GM18951 (cell line): ENCODE measurements around the gene CYP4F11.
"Not testable (repeated sequence)": the region's sequence is repeated elsewhere in the genome, so short reads cannot be mapped to it uniquely, and the experiment has no call there.

Experiments used
- POLR2A ChIP-seq: IDR thresholded peaks from 4 replicates; pipeline ENCODE4 v1.6.1; 2011; ENCODE audit warnings: mild to moderate bottlenecking; ENCODE audit not compliant: insufficient read length, insufficient read depth; ENCODE audit errors: extremely low read depth
- in situ Hi-C: fragments of 300-500 bp; cut with MboI; formaldehyde crosslinking; loops from one replicate; pipeline ENCODE4 v1.12.0; 2022; ENCODE audit warnings: low sequenced_read_pairs, mixed read lengths, inconsistent platforms; ENCODE audit not compliant: unreplicated experiment

CYP4F11 gene

DNA sequence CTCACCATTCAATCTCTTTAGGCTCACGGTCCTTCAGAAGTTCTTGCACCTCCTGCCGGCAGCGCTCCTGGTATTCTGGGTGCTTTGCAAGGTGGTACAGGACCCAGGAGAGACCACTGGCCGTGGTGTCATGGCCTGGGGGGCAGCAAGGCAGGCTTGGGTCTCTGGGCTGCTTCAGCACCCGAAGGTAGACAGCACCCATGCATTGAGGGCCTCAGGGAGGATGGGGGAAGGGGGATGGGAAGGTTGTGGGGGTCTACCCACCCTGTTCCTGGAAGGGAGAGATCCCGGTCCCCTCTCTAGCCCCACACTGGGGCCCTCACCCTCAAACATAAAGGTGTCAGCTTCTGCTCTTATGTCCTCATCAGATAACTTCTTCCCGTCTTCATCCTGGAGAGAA lies 48.4 kb downstream of the CYP4F11 start:
- in situ Hi-C loops, result no loop called here
- TF ChIP-seq POLR2A, result no peak

GRCh38 chr19:15885167-15885566 lies 49.2 kb downstream of the CYP4F11 start:
- TF ChIP-seq POLR2A, result no peak
- in situ Hi-C loops, result no loop called here

DNA sequence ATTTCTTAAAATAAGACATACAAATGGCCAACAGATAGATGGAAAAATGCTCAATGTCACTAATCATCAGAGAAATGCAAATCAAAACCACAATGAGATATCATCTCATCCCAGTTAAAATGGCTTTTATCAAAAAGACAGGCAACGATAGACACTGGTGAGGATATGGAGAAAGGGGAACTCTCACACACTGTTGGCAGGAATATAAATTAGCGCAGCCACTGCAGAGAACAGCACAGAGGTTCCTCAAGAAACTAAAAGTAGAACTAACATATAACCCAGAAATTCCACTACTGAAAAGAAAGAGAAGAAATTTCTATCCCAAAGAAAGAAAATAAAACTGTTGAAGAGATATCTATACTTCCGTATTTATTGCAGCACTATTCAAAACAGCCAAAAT lies 51.0 kb downstream of the CYP4F11 start:
- in situ Hi-C loops, result not testable (repeated sequence)

DNA sequence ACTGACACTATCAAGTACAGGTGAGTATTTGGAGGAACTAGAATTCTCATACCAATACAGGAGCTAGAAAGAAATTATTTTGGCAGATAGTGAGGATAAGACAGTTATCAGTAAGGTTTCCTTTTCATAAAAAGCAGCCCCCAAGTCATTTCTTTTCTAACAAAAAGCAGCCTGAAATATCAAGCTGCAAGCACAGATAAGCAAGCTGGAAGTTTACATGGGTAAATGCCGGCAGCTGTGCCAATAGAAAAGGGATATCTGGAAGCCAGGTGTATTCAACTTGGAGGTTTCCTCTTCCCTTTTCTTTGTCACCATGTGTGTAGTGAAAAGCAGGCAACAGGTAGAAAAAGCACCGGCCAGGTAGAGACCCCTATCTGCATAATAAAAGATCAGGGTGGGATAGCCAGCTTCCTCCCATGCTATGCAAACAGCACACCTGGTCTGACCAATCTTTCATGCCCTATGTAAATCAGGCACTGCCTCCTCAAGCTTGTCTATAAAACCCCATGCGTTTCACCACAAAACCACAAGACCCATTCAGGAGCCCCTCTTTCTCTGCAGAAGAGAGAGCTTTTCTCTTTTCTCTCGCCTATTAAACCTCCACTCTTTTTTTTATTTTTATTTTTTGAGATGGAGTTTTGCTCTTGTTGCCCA lies 59.4 kb downstream of the CYP4F11 start:
- in situ Hi-C loops, result no loop called here
- TF ChIP-seq POLR2A, result no peak

- in situ Hi-C loops, result not testable (repeated sequence)
Observed at GRCh38 chr19:15873771-15874170, 60.6 kb downstream of the CYP4F11 start.

- in situ Hi-C loops, result no loop called here
Observed at GRCh38 chr19:15871570-15871969, 62.8 kb downstream of the CYP4F11 start.

GRCh38 chr19:15869873-15870272 lies 64.5 kb downstream of the CYP4F11 start:
- no peak for TF ChIP-seq POLR2A
- in situ Hi-C loops, result no loop called here

More at GRCh38 chr19:15871570-15871969, 62.8 kb downstream of the CYP4F11 start:
- no peak for TF ChIP-seq POLR2A

DNA sequence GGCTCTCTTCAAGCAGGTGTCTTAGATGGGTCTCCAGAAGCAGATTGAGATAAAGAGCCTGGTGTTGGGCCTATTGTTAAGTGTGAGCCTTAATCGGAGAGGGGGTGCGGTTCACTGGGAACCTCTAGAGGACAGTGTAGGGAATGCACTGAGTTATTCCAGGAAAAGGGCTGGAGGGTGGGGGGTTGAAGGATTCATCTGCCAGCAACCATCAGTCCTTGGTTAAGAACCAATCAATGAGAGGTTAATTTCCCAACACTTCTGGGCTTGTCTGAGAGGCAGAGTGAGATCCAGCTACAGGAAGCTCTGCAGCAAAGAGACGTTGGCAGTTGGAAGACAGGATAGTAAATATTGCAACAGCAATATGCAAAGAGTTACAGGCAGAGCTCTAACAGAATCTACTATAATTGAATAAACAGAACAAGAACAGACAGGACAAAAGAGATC lies 65.2 kb downstream of the CYP4F11 start:
- TF ChIP-seq POLR2A, result no peak
- in situ Hi-C loops, result no loop called here

DNA sequence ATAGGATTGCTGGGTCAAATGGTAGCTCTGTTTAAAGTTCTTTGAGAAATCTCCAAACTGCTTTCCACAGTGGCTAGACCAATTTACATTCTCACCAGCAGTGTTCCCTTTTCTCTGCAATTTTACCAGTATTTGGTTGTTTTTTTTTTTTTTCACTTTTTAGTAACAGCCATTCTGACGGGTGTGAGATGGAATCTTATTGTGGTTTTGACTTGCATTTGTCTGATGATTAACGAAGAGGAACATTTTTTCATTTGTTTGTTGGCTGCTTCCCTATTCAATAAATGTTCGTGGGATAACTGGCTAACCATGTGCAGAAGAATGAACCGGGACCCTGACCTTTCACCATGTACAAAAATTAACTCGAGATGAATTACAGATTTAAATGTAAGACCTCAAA lies 67.7 kb downstream of the CYP4F11 start:
- in situ Hi-C loops, result no loop called here
- TF ChIP-seq POLR2A, result no peak

DNA sequence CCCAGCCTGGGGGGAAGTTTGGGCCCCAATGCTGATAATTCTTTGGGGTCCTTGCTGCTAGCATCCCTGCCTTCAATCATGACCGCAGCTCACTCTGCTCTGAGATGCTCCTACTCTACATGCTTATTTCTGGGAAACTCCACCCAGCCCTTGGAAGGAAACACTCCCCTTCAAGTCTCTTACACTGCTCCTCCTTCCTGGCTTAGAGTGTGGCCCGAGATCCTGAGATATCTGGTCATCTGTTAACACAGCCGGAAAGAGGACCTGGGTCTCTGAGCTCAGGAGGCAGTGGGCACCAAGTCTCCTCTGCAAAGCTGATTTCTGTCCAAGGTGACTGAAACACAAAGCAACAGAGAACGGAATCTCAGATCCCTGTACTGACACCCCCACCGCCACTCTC lies 69.5 kb downstream of the CYP4F11 start:
- in situ Hi-C loops, result no loop called here
- TF ChIP-seq POLR2A, result no peak

DNA sequence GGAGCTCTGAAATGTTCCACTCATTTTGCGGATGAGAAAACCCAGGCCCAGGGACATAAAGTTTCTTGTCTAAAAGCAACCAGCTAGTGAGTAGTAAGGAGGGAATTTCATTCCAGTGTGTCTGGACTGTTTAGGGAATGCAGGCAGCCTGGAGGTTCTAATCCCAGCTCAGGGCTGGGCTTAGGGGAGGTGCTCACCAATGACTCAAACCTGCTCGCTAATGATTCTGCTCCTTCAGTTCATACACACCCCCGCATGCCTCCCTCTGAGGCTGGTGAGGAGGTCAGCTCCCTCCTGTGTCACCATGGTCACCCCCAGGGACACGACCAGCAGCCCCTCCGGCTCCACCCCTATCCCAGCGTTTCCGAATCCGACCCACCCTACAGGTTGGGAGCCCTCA lies 71.1 kb downstream of the CYP4F11 start:
- TF ChIP-seq POLR2A, result no peak
- in situ Hi-C loops, result no loop called here

DNA sequence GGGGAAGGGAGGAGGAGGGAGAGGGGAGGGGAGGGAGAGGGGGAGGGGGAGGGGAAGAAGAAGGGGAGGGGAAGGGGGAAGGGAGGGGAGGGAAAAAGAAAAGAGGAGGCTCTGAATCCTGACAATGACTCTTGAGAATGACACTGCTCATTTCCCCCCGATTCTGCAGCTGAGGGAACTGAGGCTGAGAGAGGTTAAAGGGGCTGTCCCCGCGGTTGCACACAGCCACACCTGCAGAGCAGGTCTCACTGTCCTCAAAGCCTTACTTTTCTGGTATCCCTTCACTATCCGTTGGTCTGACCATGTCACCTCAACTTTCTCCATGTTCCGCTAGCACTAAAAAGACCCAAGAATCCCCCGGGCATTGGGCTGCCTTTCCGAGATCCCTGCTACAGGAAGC lies 71.9 kb downstream of the CYP4F11 start:
- no peak for TF ChIP-seq POLR2A
- in situ Hi-C loops, result no loop called here
